HepG2 (cell line): Measurements from ENCODE around the gene AKR1C3. TPM values are rescaled to one million over a fixed set of nuclear protein-coding genes. Genes with fewer than 3 reads are reported as not detected.

Experiments used
- HNRNPLL ChIP-seq: fragments of 200-400 bp; formaldehyde crosslinking; IDR thresholded peaks from 2 replicates; pipeline ENCODE4 v1.6.1; 2017; ENCODE audit warnings: mild to moderate bottlenecking, low read depth, low read length; ENCODE audit not compliant: poor library complexity, severe bottlenecking
- SIN3B ChIP-seq: fragments of 150-350 bp; IDR thresholded peaks from 2 replicates; pipeline ENCODE4 v1.6.1; 2014; ENCODE audit warnings: low read length
- ZNF224 ChIP-seq: sonication (generic); formaldehyde crosslinking; IDR thresholded peaks from 2 replicates; pipeline ENCODE4 v1.5.0; 2020; ENCODE audit warnings: mild to moderate bottlenecking, missing genetic modification reagents
- ZNF3 ChIP-seq: IDR thresholded peaks from 2 replicates; pipeline ENCODE4 v1.7.0; 2017; ENCODE audit warnings: inconsistent platforms
- ZNF577 ChIP-seq: sonication (generic); formaldehyde crosslinking; IDR thresholded peaks from 2 replicates; pipeline ENCODE4 v1.4.0; 2020; ENCODE audit warnings: mild to moderate bottlenecking, low read depth, missing genetic modification reagents, borderline replicate concordance
- polyA plus RNA-seq, 8 experiments: library from polyadenylated mRNA; depleted of rRNA in 3 of 8; stranded (reverse) in 7 of 8; unstranded in 1 of 8; fragments of >200 nt; fragmentation: Illumina TruSeq in 4 of 8; extraction: Trizol in 4 of 8; gene quantifications; 2 replicates each; pipeline versions ENCODE4 v1.2.1 to v1.2.3, GENCODE V29; 2011 to 2016; ENCODE audit warnings: low read depth in 4 of 8, missing spikeins in 1 of 8, mixed read lengths in 1 of 8; ENCODE audit not compliant: insufficient read depth in 1 of 8
- total RNA-seq, 5 experiments: library from RNA; depleted of rRNA; stranded (reverse); fragments of >200 nt; fragmentation: Illumina TruSeq; extraction: Trizol; gene quantifications; 2 replicates each; pipeline ENCODE4 v1.2.3, GENCODE V29; 2016; ENCODE audit warnings: low read depth in 1 of 5
- TF ChIP-seq, protein P1 (sequence below): IDR thresholded peaks from 2 replicates; pipeline ENCODE4 v1.6.1; 2018; ENCODE audit warnings: missing genetic modification reagents
- TF ChIP-seq, protein P2 (sequence below): sonication (generic); formaldehyde crosslinking; IDR thresholded peaks from 2 replicates; pipeline ENCODE4 v1.4.0; 2020; ENCODE audit warnings: mild to moderate bottlenecking, missing genetic modification reagents
- TF ChIP-seq, protein P3 (sequence below): sonication (generic); formaldehyde crosslinking; IDR thresholded peaks from 2 replicates; pipeline ENCODE4 v1.5.0; 2020; ENCODE audit warnings: mild to moderate bottlenecking, missing genetic modification reagents, moderate library complexity
- TF ChIP-seq, protein P4 (sequence below): sonication (generic); formaldehyde crosslinking; IDR thresholded peaks from 2 replicates; pipeline ENCODE4 v1.4.0; 2020; ENCODE audit warnings: mild to moderate bottlenecking, missing genetic modification reagents
- TF ChIP-seq, protein P5 (sequence below): sonication (generic); formaldehyde crosslinking; IDR thresholded peaks from 2 replicates; pipeline ENCODE4 v1.5.1; 2020; ENCODE audit warnings: mild to moderate bottlenecking, missing genetic modification reagents, borderline replicate concordance

The AKR1C3 gene
- total and polyA plus RNA-seq, 2 of the 13 experiments (the other 11 are each of a cell fraction or from before 2014, with no cell fraction given): 368 to 532 TPM

DNA sequence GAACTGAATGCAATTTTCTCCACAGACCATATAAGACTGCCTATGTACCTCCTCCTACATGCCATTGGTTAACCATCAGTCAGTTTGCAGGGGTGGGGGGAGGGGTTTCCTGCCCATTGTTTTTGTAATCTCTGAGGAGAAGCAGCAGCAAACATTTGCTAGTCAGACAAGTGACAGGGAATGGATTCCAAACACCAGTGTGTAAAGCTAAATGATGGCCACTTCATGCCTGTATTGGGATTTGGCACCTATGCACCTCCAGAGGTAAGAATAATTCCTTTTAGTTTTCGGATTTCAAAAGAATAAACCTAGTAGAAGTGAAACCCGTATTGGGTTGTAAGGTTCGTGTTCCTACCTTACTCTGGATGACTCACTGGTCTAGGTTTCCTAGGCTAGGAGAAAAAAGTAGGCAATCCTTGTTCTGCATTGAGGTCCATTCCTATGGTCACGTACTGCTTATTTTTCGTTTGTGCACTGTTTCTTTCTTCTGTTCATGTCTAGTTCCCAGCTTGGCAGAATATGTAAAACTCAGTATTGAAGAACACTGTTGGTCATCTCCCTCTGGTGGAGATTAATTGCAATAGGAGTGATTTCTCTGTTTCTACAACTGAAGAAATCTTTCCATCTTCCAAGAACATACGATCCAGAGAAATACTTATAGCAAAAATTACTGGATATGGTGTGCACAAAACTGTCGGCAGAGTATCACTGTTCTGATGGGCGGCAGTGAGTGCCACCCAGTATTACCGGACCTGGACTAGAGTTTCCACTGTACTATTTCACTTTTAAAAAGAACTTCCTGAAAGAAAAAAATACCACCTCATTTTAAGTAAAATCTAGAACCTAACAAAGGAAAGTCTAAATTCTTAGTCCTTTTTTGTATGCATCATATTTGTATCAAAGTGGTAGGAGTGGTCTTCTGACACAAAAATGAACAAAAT is at the start of gene AKR1C3 (continued):
- TF ChIP-seq, protein P1, sequence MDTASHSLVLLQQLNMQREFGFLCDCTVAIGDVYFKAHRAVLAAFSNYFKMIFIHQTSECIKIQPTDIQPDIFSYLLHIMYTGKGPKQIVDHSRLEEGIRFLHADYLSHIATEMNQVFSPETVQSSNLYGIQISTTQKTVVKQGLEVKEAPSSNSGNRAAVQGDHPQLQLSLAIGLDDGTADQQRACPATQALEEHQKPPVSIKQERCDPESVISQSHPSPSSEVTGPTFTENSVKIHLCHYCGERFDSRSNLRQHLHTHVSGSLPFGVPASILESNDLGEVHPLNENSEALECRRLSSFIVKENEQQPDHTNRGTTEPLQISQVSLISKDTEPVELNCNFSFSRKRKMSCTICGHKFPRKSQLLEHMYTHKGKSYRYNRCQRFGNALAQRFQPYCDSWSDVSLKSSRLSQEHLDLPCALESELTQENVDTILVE (CRISPR knock-in tag): peak; percentile 35; the same call in 1 of the 2 replicates
- TF ChIP-seq HNRNPLL (no peak), ZNF224 (CRISPR knock-in tag) (no peak), ZNF577 (0 out of 2 replicates have a peak, but pooled peaks have one; percentile 67), ZNF3 (CRISPR knock-in tag) (peak; percentile 69; the same call in 1 of the 2 replicates), SIN3B (no peak)
- TF ChIP-seq, protein P2, sequence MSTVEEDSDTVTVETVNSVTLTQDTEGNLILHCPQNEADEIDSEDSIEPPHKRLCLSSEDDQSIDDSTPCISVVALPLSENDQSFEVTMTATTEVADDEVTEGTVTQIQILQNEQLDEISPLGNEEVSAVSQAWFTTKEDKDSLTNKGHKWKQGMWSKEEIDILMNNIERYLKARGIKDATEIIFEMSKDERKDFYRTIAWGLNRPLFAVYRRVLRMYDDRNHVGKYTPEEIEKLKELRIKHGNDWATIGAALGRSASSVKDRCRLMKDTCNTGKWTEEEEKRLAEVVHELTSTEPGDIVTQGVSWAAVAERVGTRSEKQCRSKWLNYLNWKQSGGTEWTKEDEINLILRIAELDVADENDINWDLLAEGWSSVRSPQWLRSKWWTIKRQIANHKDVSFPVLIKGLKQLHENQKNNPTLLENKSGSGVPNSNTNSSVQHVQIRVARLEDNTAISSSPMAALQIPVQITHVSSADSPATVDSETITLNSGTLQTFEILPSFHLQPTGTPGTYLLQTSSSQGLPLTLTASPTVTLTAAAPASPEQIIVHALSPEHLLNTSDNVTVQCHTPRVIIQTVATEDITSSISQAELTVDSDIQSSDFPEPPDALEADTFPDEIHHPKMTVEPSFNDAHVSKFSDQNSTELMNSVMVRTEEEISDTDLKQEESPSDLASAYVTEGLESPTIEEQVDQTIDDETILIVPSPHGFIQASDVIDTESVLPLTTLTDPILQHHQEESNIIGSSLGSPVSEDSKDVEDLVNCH (CRISPR knock-in tag): no peak
- TF ChIP-seq, protein P3, sequence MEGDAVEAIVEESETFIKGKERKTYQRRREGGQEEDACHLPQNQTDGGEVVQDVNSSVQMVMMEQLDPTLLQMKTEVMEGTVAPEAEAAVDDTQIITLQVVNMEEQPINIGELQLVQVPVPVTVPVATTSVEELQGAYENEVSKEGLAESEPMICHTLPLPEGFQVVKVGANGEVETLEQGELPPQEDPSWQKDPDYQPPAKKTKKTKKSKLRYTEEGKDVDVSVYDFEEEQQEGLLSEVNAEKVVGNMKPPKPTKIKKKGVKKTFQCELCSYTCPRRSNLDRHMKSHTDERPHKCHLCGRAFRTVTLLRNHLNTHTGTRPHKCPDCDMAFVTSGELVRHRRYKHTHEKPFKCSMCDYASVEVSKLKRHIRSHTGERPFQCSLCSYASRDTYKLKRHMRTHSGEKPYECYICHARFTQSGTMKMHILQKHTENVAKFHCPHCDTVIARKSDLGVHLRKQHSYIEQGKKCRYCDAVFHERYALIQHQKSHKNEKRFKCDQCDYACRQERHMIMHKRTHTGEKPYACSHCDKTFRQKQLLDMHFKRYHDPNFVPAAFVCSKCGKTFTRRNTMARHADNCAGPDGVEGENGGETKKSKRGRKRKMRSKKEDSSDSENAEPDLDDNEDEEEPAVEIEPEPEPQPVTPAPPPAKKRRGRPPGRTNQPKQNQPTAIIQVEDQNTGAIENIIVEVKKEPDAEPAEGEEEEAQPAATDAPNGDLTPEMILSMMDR (CRISPR knock-in tag): peak; percentile 60
- TF ChIP-seq, protein P4, sequence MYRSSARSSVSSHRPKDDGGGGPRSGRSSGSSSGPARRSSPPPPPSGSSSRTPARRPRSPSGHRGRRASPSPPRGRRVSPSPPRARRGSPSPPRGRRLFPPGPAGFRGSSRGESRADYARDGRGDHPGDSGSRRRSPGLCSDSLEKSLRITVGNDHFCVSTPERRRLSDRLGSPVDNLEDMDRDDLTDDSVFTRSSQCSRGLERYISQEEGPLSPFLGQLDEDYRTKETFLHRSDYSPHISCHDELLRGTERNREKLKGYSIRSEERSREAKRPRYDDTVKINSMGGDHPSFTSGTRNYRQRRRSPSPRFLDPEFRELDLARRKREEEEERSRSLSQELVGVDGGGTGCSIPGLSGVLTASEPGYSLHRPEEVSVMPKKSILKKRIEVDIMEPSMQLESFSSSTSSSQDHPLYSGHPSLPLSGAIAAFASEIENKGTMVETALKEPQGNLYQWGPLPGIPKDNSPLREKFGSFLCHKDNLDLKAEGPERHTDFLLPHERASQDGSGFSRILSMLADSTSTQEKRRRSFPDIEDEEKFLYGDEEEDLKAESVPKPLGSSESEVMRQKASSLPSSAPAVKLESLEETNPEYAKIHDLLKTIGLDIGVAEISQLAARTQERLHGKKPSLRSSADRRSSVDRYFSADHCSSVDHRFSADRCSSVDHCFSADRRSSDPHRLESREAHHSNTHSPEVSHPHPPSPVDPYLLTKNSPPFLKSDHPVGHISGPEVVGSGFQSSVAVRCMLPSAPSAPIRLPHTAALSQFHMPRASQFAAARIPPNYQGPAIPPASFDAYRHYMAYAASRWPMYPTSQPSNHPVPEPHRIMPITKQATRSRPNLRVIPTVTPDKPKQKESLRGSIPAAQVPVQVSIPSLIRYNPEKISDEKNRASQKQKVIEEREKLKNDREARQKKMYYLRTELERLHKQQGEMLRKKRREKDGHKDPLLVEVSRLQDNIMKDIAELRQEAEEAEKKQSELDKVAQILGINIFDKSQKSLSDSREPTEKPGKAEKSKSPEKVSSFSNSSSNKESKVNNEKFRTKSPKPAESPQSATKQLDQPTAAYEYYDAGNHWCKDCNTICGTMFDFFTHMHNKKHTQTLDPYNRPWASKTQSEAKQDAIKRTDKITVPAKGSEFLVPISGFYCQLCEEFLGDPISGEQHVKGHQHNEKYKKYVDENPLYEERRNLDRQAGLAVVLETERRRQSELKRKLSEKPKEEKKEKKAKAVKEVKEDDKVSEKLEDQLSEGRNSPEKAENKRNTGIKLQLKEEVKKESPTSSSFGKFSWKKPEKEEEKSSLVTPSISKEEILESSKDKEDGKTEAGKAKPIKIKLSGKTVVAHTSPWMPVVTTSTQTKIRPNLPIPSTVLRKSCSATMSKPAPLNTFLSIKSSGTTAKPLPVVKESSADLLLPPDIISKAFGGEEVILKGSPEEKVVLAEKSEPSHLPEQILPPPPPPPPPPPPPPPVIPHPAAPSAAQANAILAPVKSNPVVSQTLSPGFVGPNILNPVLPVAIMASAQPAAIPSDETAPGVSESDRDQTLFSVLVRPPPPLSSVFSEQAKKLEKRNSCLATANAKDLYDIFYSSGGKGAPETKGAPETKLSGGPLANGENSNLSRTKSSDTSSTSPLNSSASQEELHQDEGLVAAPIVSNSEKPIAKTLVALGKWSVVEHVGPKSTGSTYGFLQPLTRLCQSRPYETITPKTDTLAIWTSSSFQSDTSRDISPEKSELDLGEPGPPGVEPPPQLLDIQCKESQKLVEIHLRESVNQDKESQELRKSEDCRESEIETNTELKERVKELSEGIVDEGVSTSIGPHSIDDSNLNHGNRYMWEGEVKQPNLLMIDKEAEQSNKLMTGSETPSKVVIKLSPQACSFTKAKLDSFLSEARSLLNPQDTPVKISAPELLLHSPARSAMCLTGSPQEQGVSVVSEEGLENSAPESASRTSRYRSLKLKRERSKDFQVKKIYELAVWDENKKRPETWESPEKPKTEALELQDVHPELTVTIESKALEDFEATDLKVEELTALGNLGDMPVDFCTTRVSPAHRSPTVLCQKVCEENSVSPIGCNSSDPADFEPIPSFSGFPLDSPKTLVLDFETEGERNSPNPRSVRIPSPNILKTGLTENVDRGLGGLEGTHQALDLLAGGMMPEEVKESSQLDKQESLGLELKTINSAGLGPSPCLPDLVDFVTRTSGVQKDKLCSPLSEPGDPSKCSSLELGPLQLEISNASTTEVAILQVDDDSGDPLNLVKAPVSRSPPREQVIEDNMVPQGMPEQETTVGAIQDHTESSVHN (CRISPR knock-in tag): no peak
- TF ChIP-seq, protein P5, sequence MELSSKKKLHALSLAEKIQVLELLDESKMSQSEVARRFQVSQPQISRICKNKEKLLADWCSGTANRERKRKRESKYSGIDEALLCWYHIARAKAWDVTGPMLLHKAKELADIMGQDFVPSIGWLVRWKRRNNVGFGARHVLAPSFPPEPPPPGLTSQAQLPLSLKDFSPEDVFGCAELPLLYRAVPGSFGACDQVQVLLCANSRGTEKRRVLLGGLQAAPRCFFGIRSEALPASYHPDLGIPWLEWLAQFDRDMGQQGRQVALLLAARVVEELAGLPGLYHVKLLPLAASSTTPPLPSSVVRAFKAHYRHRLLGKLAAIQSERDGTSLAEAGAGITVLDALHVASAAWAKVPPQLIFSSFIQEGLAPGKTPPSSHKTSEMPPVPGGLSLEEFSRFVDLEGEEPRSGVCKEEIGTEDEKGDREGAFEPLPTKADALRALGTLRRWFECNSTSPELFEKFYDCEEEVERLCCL (CRISPR knock-in tag): no peak
